Melanocyte of skin (primary cell): Measurements from ENCODE around the gene HES1. TPM values are rescaled to one million over a fixed set of nuclear protein-coding genes. Genes with fewer than 3 reads are reported as not detected.

Source experiments
- small RNA-seq, 2 donors: library from RNA; depleted of rRNA; stranded (forward); fragments of <200 nt; gene quantifications; one replicate each; pipeline ENCODE3, GENCODE V24; 2012
- total RNA-seq, 2 donors: library from RNA; depleted of rRNA; stranded (reverse); fragments of >200 nt; gene quantifications; 2 replicates each; pipeline ENCODE4 v1.2.3, GENCODE V29; 2012

HES1 gene, protein sequence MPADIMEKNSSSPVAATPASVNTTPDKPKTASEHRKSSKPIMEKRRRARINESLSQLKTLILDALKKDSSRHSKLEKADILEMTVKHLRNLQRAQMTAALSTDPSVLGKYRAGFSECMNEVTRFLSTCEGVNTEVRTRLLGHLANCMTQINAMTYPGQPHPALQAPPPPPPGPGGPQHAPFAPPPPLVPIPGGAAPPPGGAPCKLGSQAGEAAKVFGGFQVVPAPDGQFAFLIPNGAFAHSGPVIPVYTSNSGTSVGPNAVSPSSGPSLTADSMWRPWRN
- total RNA-seq, result 10 to 100 TPM in 1 of 2 donors, 1 to 10 TPM in 1; 2.4 to 27.0 TPM

GRCh38 chr3:194135806-194136518 lies at the start of gene HES1:
Gene HES1, plus strand, starts transcription at chr3:194136148. Its CDS starts 233 bp downstream, at chr3:194136381.

Small RNA genes within 50 kb of the gene (small RNA-seq; reads per million reads assigned to genes)
- gene RN7SL215P, result 0 reads per million in 2 donors

Other genes with a start within 250 kb of the HES1 start
- gene CPN2, start 215.2 kb downstream of the HES1 start, total RNA-seq, result not detected
- gene LRRC15, start 233.6 kb downstream of the HES1 start, total RNA-seq, result under 1 TPM in 1 of 2 donors, not detected in 1; under 0.01 TPM